Mucosa of descending colon (tissue), 3 donors: ENCODE data around the gene UBA52. TPM values are rescaled to one million over a fixed set of nuclear protein-coding genes. Genes with fewer than 3 reads are reported as not detected.
"Not testable (repeated sequence)": the region's sequence is repeated elsewhere in the genome, so short reads cannot be mapped to it uniquely, and the experiment has no call there.

Experiments
- ATAC-seq: fragments of 200-7000 bp; cut with Tn5 transposase; one replicate; pipeline ENCODE4 v1.9.1; 2020; ENCODE audit warnings: mild to moderate bottlenecking, moderate library complexity
- DNase-seq, 3 donors: peaks; one replicate each; pipeline ENCODE4 v3.0.0-alpha.2; 2020
- H3K36me3 ChIP-seq: fragments of 200-600 bp; one replicate; pipeline ENCODE4 v1.8.0; 2021; ENCODE audit warnings: low read depth, mild to moderate bottlenecking
- H3K4me1 ChIP-seq: fragments of 200-600 bp; one replicate; pipeline ENCODE4 v1.8.0; 2021; ENCODE audit warnings: low read depth, mild to moderate bottlenecking
- H3K4me3 ChIP-seq: fragments of 200-600 bp; one replicate; pipeline ENCODE4 v1.8.0; 2021; ENCODE audit warnings: mild to moderate bottlenecking
- H3K9me3 ChIP-seq: fragments of 200-600 bp; one replicate; pipeline ENCODE4 v1.8.0; 2021; ENCODE audit warnings: mild to moderate bottlenecking
- intact Hi-C, 2 donors: fragments of 100-400 bp; cut with DNase I in 1 of 2; cut with micrococcal nuclease in 1 of 2; formaldehyde crosslinking; loops; one replicate each; pipeline versions ENCODE4 v1.11.0 to v1.11.1; 2022; cut with DNase I, micrococcal nuclease
- total RNA-seq, 3 donors: library from RNA; stranded (reverse); fragmentation: NEBNext Ultra II Directional in 2 of 3; extraction: Animal tissue kit (Norgen Biotek cat#: 25700) in 2 of 3; gene quantifications; one replicate each; pipeline versions ENCODE4 v1.2.1 to v1.2.4, GENCODE V29; 2021 to 2023
- TF ChIP-seq, protein P1 (sequence below): fragments of 200-600 bp; IDR thresholded peaks from one replicate; pipeline ENCODE4 v1.8.0; 2022; ENCODE audit warnings: antibody characterized with exemption, mild to moderate bottlenecking
- donor health status: DM: no; HTN: no; CAD: no; lungs with moderate emphysema.
- donor health status: DM: no; HTN: no; CAD: no.
- donor health status: DM: no; HTN: yes; CAD: no.

UBA52 gene
- total RNA-seq, 3 donors from 2014 or later = 771 to 910 (median 811) TPM

DNA sequence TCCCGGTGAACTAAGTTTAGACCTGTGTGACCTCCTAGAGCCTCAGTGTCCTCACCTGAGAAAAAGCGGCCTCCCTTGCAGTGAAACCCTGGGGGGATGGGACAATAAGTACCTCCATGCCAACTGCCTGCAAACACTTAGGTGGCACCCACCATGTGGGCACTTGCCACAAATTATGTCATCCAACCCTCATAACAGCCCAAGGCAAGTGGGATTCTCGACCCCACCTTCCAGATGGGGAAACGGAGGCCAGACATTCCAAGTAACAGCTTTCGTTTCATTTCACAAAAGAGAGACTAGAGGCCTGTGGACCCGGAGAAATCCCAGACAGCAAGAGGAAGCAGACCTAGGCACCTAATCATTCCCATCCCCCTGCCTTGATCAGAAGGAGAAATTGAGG, 23.8 kb downstream of the UBA52 start:
- Histone ChIP-seq H3K4me3 (no peak overlapping the region), H3K9me3 (no peaks in the 10 kb centered on the region), H3K4me1 (peaks cover 14% of the 10 kb centered on the region), H3K36me3 (no peaks in the 10 kb centered on the region)
- no peak for ATAC-seq
- intact Hi-C loops = loop anchor here in 1 of 2 donors (10.0 kb wide), 1 partner anchor 249 kb away; no protein-coding TSS in a partner anchor
- DNase-seq = peak in 1 of 3 donors; percentile 8
- TF ChIP-seq, protein P1, sequence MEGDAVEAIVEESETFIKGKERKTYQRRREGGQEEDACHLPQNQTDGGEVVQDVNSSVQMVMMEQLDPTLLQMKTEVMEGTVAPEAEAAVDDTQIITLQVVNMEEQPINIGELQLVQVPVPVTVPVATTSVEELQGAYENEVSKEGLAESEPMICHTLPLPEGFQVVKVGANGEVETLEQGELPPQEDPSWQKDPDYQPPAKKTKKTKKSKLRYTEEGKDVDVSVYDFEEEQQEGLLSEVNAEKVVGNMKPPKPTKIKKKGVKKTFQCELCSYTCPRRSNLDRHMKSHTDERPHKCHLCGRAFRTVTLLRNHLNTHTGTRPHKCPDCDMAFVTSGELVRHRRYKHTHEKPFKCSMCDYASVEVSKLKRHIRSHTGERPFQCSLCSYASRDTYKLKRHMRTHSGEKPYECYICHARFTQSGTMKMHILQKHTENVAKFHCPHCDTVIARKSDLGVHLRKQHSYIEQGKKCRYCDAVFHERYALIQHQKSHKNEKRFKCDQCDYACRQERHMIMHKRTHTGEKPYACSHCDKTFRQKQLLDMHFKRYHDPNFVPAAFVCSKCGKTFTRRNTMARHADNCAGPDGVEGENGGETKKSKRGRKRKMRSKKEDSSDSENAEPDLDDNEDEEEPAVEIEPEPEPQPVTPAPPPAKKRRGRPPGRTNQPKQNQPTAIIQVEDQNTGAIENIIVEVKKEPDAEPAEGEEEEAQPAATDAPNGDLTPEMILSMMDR = no peak

DNA sequence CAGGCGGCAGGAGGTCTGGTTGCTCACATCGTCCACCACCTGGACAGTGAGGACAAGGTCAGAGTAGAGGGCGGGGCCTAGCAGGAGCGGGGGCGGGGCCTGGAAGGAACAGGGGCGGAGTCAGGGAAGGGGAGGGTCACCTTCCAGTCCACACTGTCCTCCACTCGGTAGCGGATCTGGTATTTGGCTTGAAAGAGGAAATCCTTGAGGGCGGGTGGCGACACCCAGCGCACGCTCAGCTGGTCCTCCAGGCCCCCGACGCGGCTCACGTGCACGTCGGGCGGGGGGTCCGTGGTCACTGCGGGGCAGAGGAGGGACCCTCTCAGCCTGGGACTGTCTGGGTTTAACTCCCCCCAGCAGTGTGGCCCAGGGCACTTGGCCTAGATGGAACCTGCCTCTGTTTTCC, 25.1 kb downstream of the UBA52 start:
- Histone ChIP-seq H3K4me3 (no peak overlapping the region), H3K36me3 (no peaks in the 10 kb centered on the region), H3K4me1 (peaks cover 14% of the 10 kb centered on the region), H3K9me3 (no peaks in the 10 kb centered on the region)
- ATAC-seq = peak; percentile 75
- DNase-seq = peak; percentile 62 to 76 (median 66)
- intact Hi-C loops = loop anchor here in 1 of 2 donors (10.0 kb wide), 1 partner anchor 248 kb away; no protein-coding TSS in a partner anchor
- TF ChIP-seq, protein P1 = no peak

DNA sequence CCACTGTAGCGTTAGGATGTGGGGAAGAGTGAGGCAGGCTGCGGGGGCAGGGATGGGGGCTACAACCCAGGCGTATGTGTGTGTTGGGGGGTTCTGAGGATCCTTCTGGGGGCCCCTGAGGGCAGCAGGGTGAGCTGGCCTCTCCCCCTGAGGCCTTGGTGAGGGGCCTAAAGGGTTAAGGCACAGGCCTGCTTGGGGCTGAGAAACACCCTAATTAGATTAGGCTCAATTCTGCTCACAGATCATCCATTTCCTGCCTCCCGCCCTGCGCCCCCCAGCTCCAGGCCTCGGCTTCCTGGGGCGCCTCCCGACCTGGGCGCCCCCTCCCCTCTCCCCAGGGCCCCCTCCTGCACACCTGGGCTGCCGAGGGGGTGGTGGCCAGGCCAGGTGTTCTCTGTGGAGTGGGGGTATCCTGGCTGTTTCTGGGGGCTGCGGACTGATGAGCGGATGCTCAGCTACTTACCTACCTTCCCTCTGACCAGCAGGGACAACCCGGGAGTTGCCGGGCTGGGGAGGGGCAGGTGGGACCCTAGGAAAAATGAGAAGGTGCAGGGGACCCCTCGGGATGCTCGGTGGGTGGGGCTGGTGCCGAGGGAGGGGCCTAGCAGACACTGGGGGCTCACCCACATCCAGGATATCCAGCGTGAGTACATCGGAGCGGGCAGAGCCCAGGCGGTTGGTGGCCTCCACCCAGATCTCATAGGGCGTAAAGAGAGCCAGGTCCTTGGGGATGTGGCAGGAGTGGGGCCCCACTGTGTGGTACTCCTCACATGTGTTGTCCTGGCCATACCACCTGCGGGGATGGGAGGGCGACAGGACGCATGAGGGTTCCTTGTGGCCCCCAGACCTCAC, 26.4 kb downstream of the UBA52 start:
- TF ChIP-seq, protein P1 = no peak
- Histone ChIP-seq H3K4me3 (no peak overlapping the region), H3K36me3 (no peaks in the 10 kb centered on the region), H3K4me1 (peaks cover 14% of the 10 kb centered on the region), H3K9me3 (no peaks in the 10 kb centered on the region)
- ATAC-seq (no peak), DNase-seq (peak in 1 of 3 donors; percentile 44)
- intact Hi-C loops = loop anchor here in 1 of 2 donors (10.0 kb wide), 1 partner anchor 247 kb away; no protein-coding TSS in a partner anchor

DNA sequence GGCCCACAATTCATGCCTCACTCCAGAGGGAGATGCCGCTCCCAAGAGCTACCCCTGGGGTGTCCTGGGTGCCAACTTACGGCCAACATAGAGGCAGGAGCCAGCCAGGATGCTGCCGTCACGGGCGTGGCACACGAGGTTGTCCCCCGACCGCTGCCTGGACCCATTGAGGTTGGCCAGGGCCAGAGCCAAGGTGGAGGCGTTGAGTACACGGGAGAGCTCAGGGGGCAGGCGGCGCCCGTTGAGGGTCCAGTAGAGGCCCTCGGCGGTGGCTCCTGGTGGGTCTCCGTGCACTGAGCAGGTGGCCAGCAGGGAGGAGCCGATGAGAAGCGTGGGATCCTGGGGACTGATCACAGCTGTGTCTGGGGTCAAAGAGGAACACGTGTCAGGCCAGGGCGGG, 27.8 kb downstream of the UBA52 start:
- intact Hi-C loops = loop anchor here in 1 of 2 donors (10.0 kb wide), 1 partner anchor 245 kb away; no protein-coding TSS in a partner anchor
- ATAC-seq = no peak
- TF ChIP-seq, protein P1 = no peak

DNA sequence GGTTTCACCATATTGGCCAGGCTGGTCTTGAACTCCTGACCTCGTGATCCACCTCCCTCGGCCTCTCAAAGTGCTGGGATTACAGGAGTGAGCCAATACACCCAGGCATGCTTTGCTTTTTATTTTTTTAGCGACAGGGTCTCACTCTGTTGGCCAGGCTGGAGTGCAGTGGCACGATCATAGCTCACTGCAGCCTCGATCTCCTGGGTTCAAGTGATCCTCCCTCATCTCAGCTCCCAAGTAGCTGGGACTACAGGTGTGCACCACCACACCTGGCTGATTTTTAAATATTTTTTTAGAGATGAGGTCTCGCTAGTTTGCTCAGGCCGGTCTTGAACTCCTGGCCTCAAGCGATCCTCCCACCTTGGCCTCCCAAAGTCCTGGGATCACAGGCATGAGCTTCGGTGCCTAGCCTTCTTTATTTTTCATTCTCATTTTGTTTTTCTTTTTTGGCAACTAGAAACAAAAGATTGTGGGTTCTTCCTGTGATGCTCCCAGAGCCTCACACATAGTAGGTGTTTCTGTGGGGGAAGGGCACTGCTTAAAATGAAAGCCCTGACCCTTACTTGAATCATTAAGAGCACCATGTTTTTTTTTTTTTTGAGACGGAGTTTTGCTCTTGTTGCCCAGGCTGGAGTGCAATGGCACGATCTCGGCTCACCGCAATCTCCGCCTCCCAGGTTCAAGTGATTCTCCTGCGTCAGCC, 29.2 kb downstream of the UBA52 start:
- not testable (repeated sequence) for ATAC-seq
- peak in 1 of 3 donors; percentile 4 for DNase-seq

More for the DNA sequence above, 27.8 kb downstream of the UBA52 start:
- no peak overlapping the region for H3K4me3 ChIP-seq
- no peaks in the 10 kb centered on the region for H3K9me3 ChIP-seq
- no peaks in the 10 kb centered on the region for H3K36me3 ChIP-seq
- peak in 1 of 3 donors; percentile 49 for DNase-seq
- peaks cover 14% of the 10 kb centered on the region for H3K4me1 ChIP-seq

More for the DNA sequence above, 29.2 kb downstream of the UBA52 start:
- H3K4me1 ChIP-seq, intact Hi-C loops, H3K36me3 ChIP-seq, H3K9me3 ChIP-seq, H3K4me3 ChIP-seq: not testable (repeated sequence)
